ENCODE measurements around the gene RCAN2. TPM values are rescaled to one million over a fixed set of nuclear protein-coding genes. Genes with fewer than 3 reads are reported as not detected.

Gene RCAN2
- total and polyA plus RNA-seq, 2 donors (not counting 3 experiments of a cell fraction or from before 2014, with no cell fraction given), result 0.07 to 0.33 TPM

- POLR2A ChIA-PET, result no interaction called here
- no peak overlapping the region for H2AFZ ChIP-seq (ENCODE audit: low read depth, low read length)
Observed at GRCh38 chr6:46440641-46441040, 50.6 kb downstream of the RCAN2 start.

More at GRCh38 chr6:46440641-46441040, 50.6 kb downstream of the RCAN2 start:
- Histone ChIP-seq H3K4me1 (ENCODE audit: control insufficient read depth, extremely low read depth, insufficient read depth, low read length) (no peaks in the 10 kb centered on the region), H4K20me1 (replicated peaks; ENCODE audit: control insufficient read depth, extremely low read depth, insufficient read depth, low read length) (no peaks in the 10 kb centered on the region), H3K9me1 (replicated peaks; ENCODE audit: control insufficient read depth, extremely low read depth, insufficient read depth, low read length) (no peaks in the 10 kb centered on the region), H3K27ac (ENCODE audit: insufficient read depth, low read depth, low read length) (no peak overlapping the region), H3K4me2 (ENCODE audit: insufficient read depth, low read length) (no peak overlapping the region), H3K27me3 (ENCODE audit: control insufficient read depth in 2 of 2, insufficient read depth in 2 of 2, low read length in 2 of 2) (peaks cover 0 to 2% of the 10 kb centered on the region in 2 experiments), H3K9ac (replicated peaks; ENCODE audit: extremely low read depth, insufficient read depth, low read length) (no peak overlapping the region), H3K79me2 (ENCODE audit: control insufficient read depth, insufficient read depth, low read length) (no peaks in the 10 kb centered on the region), H3K4me3 (replicated peaks in 1 of 3; ENCODE audit: insufficient read depth in 1 of 3, low read depth in 1 of 3, low read length in 3 of 3) (no peak overlapping the region), H3K36me3 (ENCODE audit: control insufficient read depth in 2 of 2, extremely low read depth in 1 of 2, insufficient read depth in 2 of 2, low read length in 2 of 2) (no peaks in the 10 kb centered on the region), H3K9me3 (replicated peaks; ENCODE audit: control insufficient read depth, insufficient read depth, low read length) (no peaks in the 10 kb centered on the region)
- FAIRE-seq (no peak), DNase-seq (ENCODE audit: low read depth, low spot score) (no peak)
- no peak for TF ChIP-seq MYC (IDR thresholded peaks at IDR 0.05; ENCODE audit: low read depth, low read length)
- TF ChIP-seq MAX (IDR thresholded peaks at IDR 0.05; ENCODE audit: insufficient read depth, insufficient read length), result no peak
- TF ChIP-seq POLR2A (IDR thresholded peaks at IDR 0.05; ENCODE audit: low read depth, low read length), result no peak
- no peak for TF ChIP-seq GATA2 (IDR thresholded peaks at IDR 0.05; ENCODE audit: insufficient read depth, insufficient read length, low read depth, low read length)
- TF ChIP-seq POLR2AphosphoS5 (IDR thresholded peaks at IDR 0.05; ENCODE audit: insufficient read depth, low read depth, low read length), result no peak
- no peak for TF ChIP-seq CTCF (IDR thresholded peaks at IDR 0.05; ENCODE audit: extremely low read depth in 1 of 2, insufficient read depth in 1 of 2, low read depth in 1 of 2, low read length in 2 of 2)
- no peak for TF ChIP-seq EZH2 (IDR thresholded peaks at IDR 0.05; ENCODE audit: borderline replicate concordance, low read depth, low read length, severe bottlenecking)
- no peak for TF ChIP-seq FOS (IDR thresholded peaks at IDR 0.05; ENCODE audit: borderline replicate concordance, insufficient read depth, low read length)
- TF ChIP-seq JUN (IDR thresholded peaks at IDR 0.05; ENCODE audit: borderline replicate concordance, insufficient read depth, insufficient read length, low read depth), result no peak
- intact Hi-C loops (cut with micrococcal nuclease) (no loop called here), dilution Hi-C loops (cut with MboI; ENCODE audit: extremely low pct_ligation_motif_present, low sequenced_read_pairs) (no loop called here)
- no TSS peak for BruUV-seq (replicated peaks)
- CTCF ChIA-PET, result no interaction called here
